SK-N-MC (cell line): ENCODE results near the gene GAS6.

Experiments
- EZH2 ChIP-seq: fragments of 200-600 bp; sonication (generic); IDR thresholded peaks from one replicate; pipeline ENCODE4 v1.6.1; 2017; ENCODE audit warnings: antibody characterized with exemption
- FOXP2 ChIP-seq: optimal IDR thresholded peaks from 2 replicates; pipeline ENCODE3; 2011; ENCODE audit warnings: mild to moderate bottlenecking, moderate library complexity; ENCODE audit not compliant: insufficient read depth; ENCODE audit errors: extremely low read length, control extremely low read depth
- POLR2AphosphoS5 ChIP-seq: IDR thresholded peaks from 2 replicates; pipeline ENCODE4 v1.6.1; 2012; ENCODE audit warnings: mild to moderate bottlenecking, low read depth, low read length, borderline replicate concordance

GRCh38 chr13:113889467-113889866 lies 25.6 kb upstream of the GAS6 start:
- TF ChIP-seq EZH2 = no peak
- no peak for TF ChIP-seq POLR2AphosphoS5
- TF ChIP-seq FOXP2 = no peak
